Ishikawa (cell line): Measurements from ENCODE around the gene EVI5.

Experiments
- CEBPB ChIP-seq: IDR thresholded peaks from 2 replicates; pipeline ENCODE4 v1.6.1; 2012
- CREB1 ChIP-seq: IDR thresholded peaks from 2 replicates; pipeline ENCODE4 v1.6.1; 2012; ENCODE audit warnings: low read depth
- EGR1 ChIP-seq: IDR thresholded peaks from 2 replicates; pipeline ENCODE4 v1.6.1; 2012
- EP300 ChIP-seq: IDR thresholded peaks from 2 replicates; pipeline ENCODE4 v1.6.1; 2012; ENCODE audit warnings: borderline replicate concordance
- FOXM1 ChIP-seq: IDR thresholded peaks from 2 replicates; pipeline ENCODE4 v1.6.1; 2012; ENCODE audit warnings: low read depth, borderline replicate concordance
- MAX ChIP-seq: IDR thresholded peaks from 2 replicates; pipeline ENCODE4 v1.6.1; 2012
- NFIC ChIP-seq: IDR thresholded peaks from 2 replicates; pipeline ENCODE4 v1.6.1; 2012
- RAD21 ChIP-seq: IDR thresholded peaks from 2 replicates; pipeline ENCODE4 v1.6.1; 2012; ENCODE audit warnings: low read depth
- TAF1 ChIP-seq: IDR thresholded peaks from 2 replicates; pipeline ENCODE4 v1.6.1; 2012; ENCODE audit warnings: low read depth, mild to moderate bottlenecking
- TCF12 ChIP-seq: IDR thresholded peaks from 2 replicates; pipeline ENCODE4 v1.6.1; 2012; ENCODE audit warnings: low read depth
- TEAD4 ChIP-seq: IDR thresholded peaks from 2 replicates; pipeline ENCODE4 v1.6.1; 2012
- USF1 ChIP-seq: IDR thresholded peaks from 2 replicates; pipeline ENCODE4 v1.6.1; 2012
- YY1 ChIP-seq: IDR thresholded peaks from 2 replicates; pipeline ENCODE4 v1.6.1; 2012; ENCODE audit warnings: low read depth
- ZBTB7A ChIP-seq: IDR thresholded peaks from 2 replicates; pipeline ENCODE4 v1.6.1; 2012; ENCODE audit warnings: low read depth
- TF ChIP-seq, protein P1 (sequence below): IDR thresholded peaks from 2 replicates; pipeline ENCODE4 v1.6.1; 2012; ENCODE audit warnings: low read depth, mild to moderate bottlenecking

The EVI5 gene

GRCh38 chr1:92538413-92539061 lies 246.4 kb downstream of the EVI5 start:
- TF ChIP-seq TCF12: no peak
- TF ChIP-seq, protein P1, sequence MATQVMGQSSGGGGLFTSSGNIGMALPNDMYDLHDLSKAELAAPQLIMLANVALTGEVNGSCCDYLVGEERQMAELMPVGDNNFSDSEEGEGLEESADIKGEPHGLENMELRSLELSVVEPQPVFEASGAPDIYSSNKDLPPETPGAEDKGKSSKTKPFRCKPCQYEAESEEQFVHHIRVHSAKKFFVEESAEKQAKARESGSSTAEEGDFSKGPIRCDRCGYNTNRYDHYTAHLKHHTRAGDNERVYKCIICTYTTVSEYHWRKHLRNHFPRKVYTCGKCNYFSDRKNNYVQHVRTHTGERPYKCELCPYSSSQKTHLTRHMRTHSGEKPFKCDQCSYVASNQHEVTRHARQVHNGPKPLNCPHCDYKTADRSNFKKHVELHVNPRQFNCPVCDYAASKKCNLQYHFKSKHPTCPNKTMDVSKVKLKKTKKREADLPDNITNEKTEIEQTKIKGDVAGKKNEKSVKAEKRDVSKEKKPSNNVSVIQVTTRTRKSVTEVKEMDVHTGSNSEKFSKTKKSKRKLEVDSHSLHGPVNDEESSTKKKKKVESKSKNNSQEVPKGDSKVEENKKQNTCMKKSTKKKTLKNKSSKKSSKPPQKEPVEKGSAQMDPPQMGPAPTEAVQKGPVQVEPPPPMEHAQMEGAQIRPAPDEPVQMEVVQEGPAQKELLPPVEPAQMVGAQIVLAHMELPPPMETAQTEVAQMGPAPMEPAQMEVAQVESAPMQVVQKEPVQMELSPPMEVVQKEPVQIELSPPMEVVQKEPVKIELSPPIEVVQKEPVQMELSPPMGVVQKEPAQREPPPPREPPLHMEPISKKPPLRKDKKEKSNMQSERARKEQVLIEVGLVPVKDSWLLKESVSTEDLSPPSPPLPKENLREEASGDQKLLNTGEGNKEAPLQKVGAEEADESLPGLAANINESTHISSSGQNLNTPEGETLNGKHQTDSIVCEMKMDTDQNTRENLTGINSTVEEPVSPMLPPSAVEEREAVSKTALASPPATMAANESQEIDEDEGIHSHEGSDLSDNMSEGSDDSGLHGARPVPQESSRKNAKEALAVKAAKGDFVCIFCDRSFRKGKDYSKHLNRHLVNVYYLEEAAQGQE: no peak
- TF ChIP-seq TAF1: no peak
- no peak for TF ChIP-seq CREB1
- TF ChIP-seq EGR1: no peak
- no peak for TF ChIP-seq YY1
- TF ChIP-seq RAD21: no peak
- TF ChIP-seq NFIC: no peak
- no peak for TF ChIP-seq EP300
- TF ChIP-seq CEBPB: no peak
- TF ChIP-seq USF1: no peak
- TF ChIP-seq FOXM1: no peak
- no peak for TF ChIP-seq TEAD4
- TF ChIP-seq MAX: no peak

- no peak for TF ChIP-seq ZBTB7A
- TF ChIP-seq CEBPB: no peak
- TF ChIP-seq TAF1: no peak
- no peak for TF ChIP-seq NFIC
- no peak for TF ChIP-seq EGR1
- no peak for TF ChIP-seq TEAD4
- TF ChIP-seq YY1: no peak
- no peak for TF ChIP-seq RAD21
- no peak for TF ChIP-seq TCF12
- TF ChIP-seq, protein P1: no peak
- TF ChIP-seq MAX: no peak
- no peak for TF ChIP-seq USF1
- no peak for TF ChIP-seq FOXM1
- no peak for TF ChIP-seq EP300
- no peak for TF ChIP-seq CREB1
Measured at GRCh38 chr1:92538048-92538412, 246.9 kb downstream of the EVI5 start.

DNA sequence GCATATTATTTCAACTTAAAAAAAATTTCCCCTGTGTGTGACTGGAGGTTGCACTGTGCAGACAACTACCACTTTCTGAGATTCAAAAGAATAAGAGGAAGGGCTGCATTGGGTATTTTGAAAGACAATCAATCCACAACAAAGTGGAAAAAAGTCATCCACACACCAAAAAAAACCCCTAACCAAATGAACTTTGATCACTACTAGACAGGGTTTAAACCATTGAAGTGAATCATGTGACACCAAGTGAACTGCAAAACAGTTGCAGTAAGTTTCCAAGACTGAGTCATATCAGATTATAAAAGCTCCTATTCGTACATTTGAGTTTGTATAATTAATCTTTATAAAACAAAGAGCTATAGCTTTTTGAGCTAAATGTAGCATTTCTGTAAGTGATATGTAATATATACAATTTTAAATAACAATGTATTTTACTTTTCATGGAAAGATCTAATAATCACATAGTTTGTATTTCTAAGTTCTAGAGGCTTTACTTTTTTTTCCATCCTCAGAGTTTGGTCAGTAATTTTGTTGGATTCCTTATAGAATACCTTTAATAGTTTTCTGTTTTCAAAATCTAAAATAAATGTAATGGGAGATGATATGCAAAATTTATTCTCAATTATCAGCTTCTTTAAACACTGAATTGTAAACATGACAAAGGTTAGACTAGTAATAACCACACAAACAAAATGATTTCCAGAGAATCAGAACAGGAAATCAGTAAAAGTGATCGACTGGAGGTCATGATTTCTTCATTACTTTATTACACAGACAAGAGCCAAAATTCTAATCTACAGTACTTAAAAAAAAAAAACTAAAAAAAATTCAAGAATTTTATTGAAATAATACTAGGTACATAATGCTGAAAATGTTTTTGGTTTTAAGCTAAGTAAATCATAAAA lies 247.7 kb downstream of the EVI5 start:
- TF ChIP-seq ZBTB7A: no peak

- TF ChIP-seq CREB1: no peak
- no peak for TF ChIP-seq NFIC
Measured at GRCh38 chr1:92536211-92536979, 248.5 kb downstream of the EVI5 start.

- no peak for TF ChIP-seq NFIC
- TF ChIP-seq CREB1: no peak
- TF ChIP-seq USF1: no peak
- no peak for TF ChIP-seq TAF1
Measured at GRCh38 chr1:92527670-92528069, 257.2 kb downstream of the EVI5 start.
